HL-60 (cell line): ENCODE measurements around the gene HSBP1L1.

Source experiments
- TF ChIP-seq, protein P1 (sequence below): IDR thresholded peaks from 2 replicates; pipeline ENCODE4 v1.6.1; 2012; ENCODE audit warnings: low read depth; ENCODE audit not compliant: insufficient replicate concordance
- TF ChIP-seq, protein P2 (sequence below): IDR thresholded peaks from one replicate; pipeline ENCODE4 v1.5.1; 2011; ENCODE audit warnings: low read length, control low read depth, inconsistent platforms; ENCODE audit not compliant: insufficient read depth

DNA sequence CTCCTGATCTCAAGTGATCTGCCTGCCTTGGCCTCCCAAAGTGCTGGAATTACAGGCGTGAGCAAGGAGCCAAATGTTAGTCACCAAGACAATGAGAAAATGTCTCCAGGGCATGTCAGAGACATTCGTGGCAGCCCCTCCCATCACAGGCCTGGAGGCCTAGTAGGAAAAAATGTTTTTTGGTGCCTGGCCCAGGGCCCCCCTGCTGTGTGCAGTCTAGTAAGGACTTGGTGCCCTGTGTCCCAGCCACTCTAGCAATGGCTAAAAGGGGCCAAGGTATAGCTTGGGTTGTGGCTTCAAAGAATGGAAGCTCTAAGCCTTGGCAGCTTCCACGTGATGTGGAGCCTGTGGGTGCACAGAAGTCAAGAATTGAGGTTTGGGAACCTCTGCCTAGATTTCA lies 36.4 kb downstream of the HSBP1L1 start:
- TF ChIP-seq, protein P1, sequence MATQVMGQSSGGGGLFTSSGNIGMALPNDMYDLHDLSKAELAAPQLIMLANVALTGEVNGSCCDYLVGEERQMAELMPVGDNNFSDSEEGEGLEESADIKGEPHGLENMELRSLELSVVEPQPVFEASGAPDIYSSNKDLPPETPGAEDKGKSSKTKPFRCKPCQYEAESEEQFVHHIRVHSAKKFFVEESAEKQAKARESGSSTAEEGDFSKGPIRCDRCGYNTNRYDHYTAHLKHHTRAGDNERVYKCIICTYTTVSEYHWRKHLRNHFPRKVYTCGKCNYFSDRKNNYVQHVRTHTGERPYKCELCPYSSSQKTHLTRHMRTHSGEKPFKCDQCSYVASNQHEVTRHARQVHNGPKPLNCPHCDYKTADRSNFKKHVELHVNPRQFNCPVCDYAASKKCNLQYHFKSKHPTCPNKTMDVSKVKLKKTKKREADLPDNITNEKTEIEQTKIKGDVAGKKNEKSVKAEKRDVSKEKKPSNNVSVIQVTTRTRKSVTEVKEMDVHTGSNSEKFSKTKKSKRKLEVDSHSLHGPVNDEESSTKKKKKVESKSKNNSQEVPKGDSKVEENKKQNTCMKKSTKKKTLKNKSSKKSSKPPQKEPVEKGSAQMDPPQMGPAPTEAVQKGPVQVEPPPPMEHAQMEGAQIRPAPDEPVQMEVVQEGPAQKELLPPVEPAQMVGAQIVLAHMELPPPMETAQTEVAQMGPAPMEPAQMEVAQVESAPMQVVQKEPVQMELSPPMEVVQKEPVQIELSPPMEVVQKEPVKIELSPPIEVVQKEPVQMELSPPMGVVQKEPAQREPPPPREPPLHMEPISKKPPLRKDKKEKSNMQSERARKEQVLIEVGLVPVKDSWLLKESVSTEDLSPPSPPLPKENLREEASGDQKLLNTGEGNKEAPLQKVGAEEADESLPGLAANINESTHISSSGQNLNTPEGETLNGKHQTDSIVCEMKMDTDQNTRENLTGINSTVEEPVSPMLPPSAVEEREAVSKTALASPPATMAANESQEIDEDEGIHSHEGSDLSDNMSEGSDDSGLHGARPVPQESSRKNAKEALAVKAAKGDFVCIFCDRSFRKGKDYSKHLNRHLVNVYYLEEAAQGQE = no peak
- TF ChIP-seq, protein P2, sequence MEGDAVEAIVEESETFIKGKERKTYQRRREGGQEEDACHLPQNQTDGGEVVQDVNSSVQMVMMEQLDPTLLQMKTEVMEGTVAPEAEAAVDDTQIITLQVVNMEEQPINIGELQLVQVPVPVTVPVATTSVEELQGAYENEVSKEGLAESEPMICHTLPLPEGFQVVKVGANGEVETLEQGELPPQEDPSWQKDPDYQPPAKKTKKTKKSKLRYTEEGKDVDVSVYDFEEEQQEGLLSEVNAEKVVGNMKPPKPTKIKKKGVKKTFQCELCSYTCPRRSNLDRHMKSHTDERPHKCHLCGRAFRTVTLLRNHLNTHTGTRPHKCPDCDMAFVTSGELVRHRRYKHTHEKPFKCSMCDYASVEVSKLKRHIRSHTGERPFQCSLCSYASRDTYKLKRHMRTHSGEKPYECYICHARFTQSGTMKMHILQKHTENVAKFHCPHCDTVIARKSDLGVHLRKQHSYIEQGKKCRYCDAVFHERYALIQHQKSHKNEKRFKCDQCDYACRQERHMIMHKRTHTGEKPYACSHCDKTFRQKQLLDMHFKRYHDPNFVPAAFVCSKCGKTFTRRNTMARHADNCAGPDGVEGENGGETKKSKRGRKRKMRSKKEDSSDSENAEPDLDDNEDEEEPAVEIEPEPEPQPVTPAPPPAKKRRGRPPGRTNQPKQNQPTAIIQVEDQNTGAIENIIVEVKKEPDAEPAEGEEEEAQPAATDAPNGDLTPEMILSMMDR = no peak
